Retinal pigment epithelial cell (primary cell): ENCODE measurements around the gene OPRL1.

Source experiments
- DNase-seq: peaks from one replicate; pipeline ENCODE4 v3.0.0-alpha.2; 2010; ENCODE audit warnings: low read depth
- H3K4me3 ChIP-seq: 2 replicates; pipeline ENCODE4 v1.5.1; 2011; ENCODE audit warnings: mild to moderate bottlenecking, low read length, control low read depth, moderate library complexity
- CTCF ChIP-seq: conservative IDR thresholded peaks from 2 replicates; pipeline ENCODE4 v1.5.1; 2011; ENCODE audit warnings: low read depth, low read length, control low read depth, inconsistent platforms

The OPRL1 gene

GRCh38 chr20:64069614-64070243, 10.2 kb upstream of the OPRL1 start:
- peak; percentile 94 for TF ChIP-seq CTCF
- no peak overlapping the region for H3K4me3 ChIP-seq
- DNase-seq: no peak

- no peak overlapping the region for H3K4me3 ChIP-seq
- TF ChIP-seq CTCF: no peak
- no peak for DNase-seq
Observed at GRCh38 chr20:64070244-64070993, 9.5 kb upstream of the OPRL1 start.

GRCh38 chr20:64071341-64072332, 8.2 kb upstream of the OPRL1 start:
- no peak for DNase-seq
- no peak for TF ChIP-seq CTCF
- no peak overlapping the region for H3K4me3 ChIP-seq

GRCh38 chr20:64072498-64073063, 7.3 kb upstream of the OPRL1 start:
- no peak for DNase-seq
- no peak overlapping the region for H3K4me3 ChIP-seq
- TF ChIP-seq CTCF: no peak

- DNase-seq: no peak
- H3K4me3 ChIP-seq: no peak overlapping the region
- no peak for TF ChIP-seq CTCF
Observed at GRCh38 chr20:64073476-64074183, 6.3 kb upstream of the OPRL1 start.

- no peak overlapping the region for H3K4me3 ChIP-seq
- no peak for TF ChIP-seq CTCF
- DNase-seq: no peak
Observed at GRCh38 chr20:64074184-64074789, 5.6 kb upstream of the OPRL1 start.
